GM12892 (cell line): Measurements from ENCODE around the gene SIAH1.

Experiments
- DNase-seq: peaks from one replicate; pipeline ENCODE4 v3.0.0; 2011; ENCODE audit not compliant: insufficient read length
- FAIRE-seq: peaks from 2 replicates; lab custom pipeline; 2011; peaks lifted over from hg19 to GRCh38; lab: Jason Lieb, UNC
- POLR2A ChIP-seq: IDR thresholded peaks from 2 replicates; pipeline ENCODE4 v1.6.1; 2011; ENCODE audit warnings: low read depth, low read length, control low read depth
- POLR2AphosphoS5 ChIP-seq: IDR thresholded peaks from 2 replicates; pipeline ENCODE4 v1.6.1; 2011; ENCODE audit warnings: low read depth, low read length, control low read depth
- TAF1 ChIP-seq: IDR thresholded peaks from 2 replicates; pipeline ENCODE4 v1.6.1; 2011; ENCODE audit warnings: low read depth, mild to moderate bottlenecking, control low read depth, low read length, borderline replicate concordance

The SIAH1 gene

GRCh38 chr16:48370229-48370628 lies 15.0 kb downstream of the SIAH1 start:
- no peak for DNase-seq
- TF ChIP-seq TAF1, result no peak
- TF ChIP-seq POLR2AphosphoS5, result no peak
- no peak for TF ChIP-seq POLR2A
- no peak for FAIRE-seq

GRCh38 chr16:48369765-48370164 lies 15.4 kb downstream of the SIAH1 start:
- FAIRE-seq (no peak), DNase-seq (no peak)
- TF ChIP-seq POLR2A (no peak), TAF1 (no peak), POLR2AphosphoS5 (no peak)

GRCh38 chr16:48367441-48368049 lies 17.7 kb downstream of the SIAH1 start:
- DNase-seq (no peak), FAIRE-seq (no peak)

GRCh38 chr16:48366165-48367093 lies 18.8 kb downstream of the SIAH1 start:
- TF ChIP-seq POLR2AphosphoS5 (peak; percentile 30; the same call in 1 of the 2 replicates), POLR2A (no peak), TAF1 (no peak)
- DNase-seq (no peak), FAIRE-seq (peak; percentile 76)

More at GRCh38 chr16:48367441-48368049, 17.7 kb downstream of the SIAH1 start:
- TF ChIP-seq TAF1 (no peak), POLR2A (no peak), POLR2AphosphoS5 (no peak)

GRCh38 chr16:48365601-48366164 lies 19.5 kb downstream of the SIAH1 start:
- FAIRE-seq (peak; percentile 40), DNase-seq (peak; percentile 62)

GRCh38 chr16:48365025-48365600 lies 20.1 kb downstream of the SIAH1 start:
- no peak for FAIRE-seq
- no peak for DNase-seq
- TF ChIP-seq POLR2A (no peak), TAF1 (no peak), POLR2AphosphoS5 (no peak)

More at GRCh38 chr16:48365601-48366164, 19.5 kb downstream of the SIAH1 start:
- TF ChIP-seq POLR2AphosphoS5, result no peak
- TF ChIP-seq TAF1, result no peak
- no peak for TF ChIP-seq POLR2A

GRCh38 chr16:48361540-48362144 lies 23.6 kb downstream of the SIAH1 start:
- FAIRE-seq (no peak), DNase-seq (no peak)
- no peak for TF ChIP-seq POLR2A
- no peak for TF ChIP-seq POLR2AphosphoS5
- no peak for TF ChIP-seq TAF1

- FAIRE-seq (no peak), DNase-seq (no peak)
- TF ChIP-seq TAF1 (no peak), POLR2AphosphoS5 (no peak), POLR2A (no peak)
Observed at GRCh38 chr16:48361012-48361411, 24.2 kb downstream of the SIAH1 start.

- FAIRE-seq (no peak), DNase-seq (no peak)
- TF ChIP-seq POLR2A (no peak), TAF1 (no peak), POLR2AphosphoS5 (no peak)
Observed at GRCh38 chr16:48359983-48360382, 25.2 kb downstream of the SIAH1 start.

GRCh38 chr16:48358419-48358818 lies 26.8 kb downstream of the SIAH1 start:
- 0 out of 2 replicates have a peak, but pooled peaks have one; percentile 27 for TF ChIP-seq POLR2AphosphoS5
- TF ChIP-seq TAF1, result no peak
- FAIRE-seq (no peak), DNase-seq (no peak)
